ENCODE data around the gene DNAH17.
A peak's percentile ranks its signal among the peaks of the same experiment; 100 is the strongest.

The DNAH17 gene

GRCh38 chr17:78529251-78529650, 47.9 kb downstream of the DNAH17 start:
- no peak for ATAC-seq
- H3K27ac Mint-ChIP-seq = no peak overlapping the region
- no peaks in the 10 kb centered on the region for H3K9me3 Mint-ChIP-seq
- no peaks in the 10 kb centered on the region for H3K4me1 Mint-ChIP-seq
- H3K4me3 Mint-ChIP-seq = no peak overlapping the region
- peaks cover 8% of the 10 kb centered on the region for H3K27me3 Mint-ChIP-seq
- no peaks in the 10 kb centered on the region for H3K36me3 Mint-ChIP-seq

- ATAC-seq = no peak
- H3K36me3 Mint-ChIP-seq = no peaks in the 10 kb centered on the region
- H3K27ac Mint-ChIP-seq = no peak overlapping the region
- H3K27me3 Mint-ChIP-seq = peaks cover 8% of the 10 kb centered on the region
- H3K4me1 Mint-ChIP-seq = no peaks in the 10 kb centered on the region
- H3K4me3 Mint-ChIP-seq = no peak overlapping the region
- no peaks in the 10 kb centered on the region for H3K9me3 Mint-ChIP-seq
Measured at GRCh38 chr17:78528541-78528940, 48.7 kb downstream of the DNAH17 start.

GRCh38 chr17:78527345-78527744, 49.9 kb downstream of the DNAH17 start:
- ATAC-seq = no peak
- Mint-ChIP-seq H3K4me3 (no peak overlapping the region), H3K4me1 (peaks cover 3% of the 10 kb centered on the region), H3K27ac (no peak overlapping the region), H3K27me3 (peaks cover 9% of the 10 kb centered on the region), H3K36me3 (no peaks in the 10 kb centered on the region), H3K9me3 (no peaks in the 10 kb centered on the region)

GRCh38 chr17:78526231-78527025, 50.8 kb downstream of the DNAH17 start:
- no peaks in the 10 kb centered on the region for H3K36me3 Mint-ChIP-seq
- no peak overlapping the region for H3K27ac Mint-ChIP-seq
- ATAC-seq = peak; percentile 27
- H3K4me1 Mint-ChIP-seq = peaks cover 9% of the 10 kb centered on the region
- no peaks in the 10 kb centered on the region for H3K9me3 Mint-ChIP-seq
- H3K4me3 Mint-ChIP-seq = no peak overlapping the region
- H3K27me3 Mint-ChIP-seq = peaks cover 16% of the 10 kb centered on the region

GRCh38 chr17:78525511-78526160, 51.6 kb downstream of the DNAH17 start:
- H3K9me3 Mint-ChIP-seq = no peaks in the 10 kb centered on the region
- no peak overlapping the region for H3K4me3 Mint-ChIP-seq
- peaks cover 16% of the 10 kb centered on the region for H3K27me3 Mint-ChIP-seq
- no peaks in the 10 kb centered on the region for H3K36me3 Mint-ChIP-seq
- no peak for ATAC-seq
- no peak overlapping the region for H3K27ac Mint-ChIP-seq
- H3K4me1 Mint-ChIP-seq = peaks cover 9% of the 10 kb centered on the region

- no peak overlapping the region for H3K27ac Mint-ChIP-seq
Measured at GRCh38 chr17:78524870-78525510, 52.2 kb downstream of the DNAH17 start.

GRCh38 chr17:78523934-78524655, 53.1 kb downstream of the DNAH17 start:
- H3K4me3 Mint-ChIP-seq = no peak overlapping the region
- H3K27me3 Mint-ChIP-seq = peaks cover 16% of the 10 kb centered on the region
- H3K4me1 Mint-ChIP-seq = peaks cover 9% of the 10 kb centered on the region
- H3K27ac Mint-ChIP-seq = no peak overlapping the region
- no peak for ATAC-seq
- no peaks in the 10 kb centered on the region for H3K9me3 Mint-ChIP-seq
- H3K36me3 Mint-ChIP-seq = no peaks in the 10 kb centered on the region

More at GRCh38 chr17:78524870-78525510, 52.2 kb downstream of the DNAH17 start:
- Mint-ChIP-seq H3K36me3 (no peaks in the 10 kb centered on the region), H3K4me1 (peaks cover 9% of the 10 kb centered on the region), H3K27me3 (peaks cover 16% of the 10 kb centered on the region), H3K4me3 (no peak overlapping the region), H3K9me3 (no peaks in the 10 kb centered on the region)
- ATAC-seq = peak; percentile 13

- Mint-ChIP-seq H3K4me1 (peaks cover 9% of the 10 kb centered on the region), H3K27me3 (peaks cover 28% of the 10 kb centered on the region), H3K9me3 (no peaks in the 10 kb centered on the region), H3K36me3 (no peaks in the 10 kb centered on the region), H3K27ac (no peak overlapping the region), H3K4me3 (no peak overlapping the region)
- no peak for ATAC-seq
Measured at GRCh38 chr17:78522031-78522809, 55.0 kb downstream of the DNAH17 start.

- Mint-ChIP-seq H3K36me3 (no peaks in the 10 kb centered on the region), H3K27ac (no peak overlapping the region), H3K9me3 (no peaks in the 10 kb centered on the region), H3K27me3 (peaks cover 24% of the 10 kb centered on the region), H3K4me3 (no peak overlapping the region), H3K4me1 (peaks cover 7% of the 10 kb centered on the region)
- ATAC-seq = no peak
Measured at GRCh38 chr17:78517421-78517820, 59.8 kb downstream of the DNAH17 start.

- peaks cover 36% of the 10 kb centered on the region for H3K27me3 Mint-ChIP-seq
- H3K4me1 Mint-ChIP-seq = no peaks in the 10 kb centered on the region
- H3K4me3 Mint-ChIP-seq = no peak overlapping the region
- H3K36me3 Mint-ChIP-seq = no peaks in the 10 kb centered on the region
- no peak overlapping the region for H3K27ac Mint-ChIP-seq
- H3K9me3 Mint-ChIP-seq = no peaks in the 10 kb centered on the region
- no peak for ATAC-seq
Measured at GRCh38 chr17:78515480-78515879, 61.7 kb downstream of the DNAH17 start.

GRCh38 chr17:78514521-78514920, 62.7 kb downstream of the DNAH17 start:
- H3K36me3 Mint-ChIP-seq = no peaks in the 10 kb centered on the region
- H3K27ac Mint-ChIP-seq = no peak overlapping the region
- H3K27me3 Mint-ChIP-seq = peaks cover 40% of the 10 kb centered on the region
- no peaks in the 10 kb centered on the region for H3K4me1 Mint-ChIP-seq
- H3K4me3 Mint-ChIP-seq = no peak overlapping the region
- no peaks in the 10 kb centered on the region for H3K9me3 Mint-ChIP-seq
- ATAC-seq = no peak

- Mint-ChIP-seq H3K4me1 (no peaks in the 10 kb centered on the region), H3K27me3 (peaks cover 44% of the 10 kb centered on the region), H3K27ac (no peak overlapping the region), H3K4me3 (no peak overlapping the region), H3K36me3 (no peaks in the 10 kb centered on the region), H3K9me3 (no peaks in the 10 kb centered on the region)
- no peak for ATAC-seq
Measured at GRCh38 chr17:78512976-78513375, 64.2 kb downstream of the DNAH17 start.

GRCh38 chr17:78510141-78511075, 66.8 kb downstream of the DNAH17 start:
- peaks cover 48% of the 10 kb centered on the region for H3K27me3 Mint-ChIP-seq
- no peak overlapping the region for H3K4me3 Mint-ChIP-seq
- H3K4me1 Mint-ChIP-seq = no peaks in the 10 kb centered on the region
- H3K9me3 Mint-ChIP-seq = no peaks in the 10 kb centered on the region
- ATAC-seq = no peak
- no peaks in the 10 kb centered on the region for H3K36me3 Mint-ChIP-seq
- H3K27ac Mint-ChIP-seq = no peak overlapping the region

GRCh38 chr17:78507526-78507925, 69.7 kb downstream of the DNAH17 start:
- Mint-ChIP-seq H3K27ac (no peak overlapping the region), H3K9me3 (no peaks in the 10 kb centered on the region), H3K27me3 (peaks cover 47% of the 10 kb centered on the region), H3K4me3 (no peak overlapping the region), H3K36me3 (no peaks in the 10 kb centered on the region), H3K4me1 (no peaks in the 10 kb centered on the region)
- ATAC-seq = no peak
